CD14-positive monocyte (primary cell): Measurements from ENCODE around the gene RPS5. TPM values are rescaled to one million over a fixed set of nuclear protein-coding genes. Genes with fewer than 3 reads are reported as not detected.

Experiments used
- DNase-seq, 3 donors: peaks; one replicate each; pipeline ENCODE4 v3.0.0-alpha.2; 2011 to 2022
- H2AFZ ChIP-seq: 2 replicates; pipeline ENCODE4 v1.6.0; 2012; ENCODE audit warnings: mild to moderate bottlenecking, low read depth, low read length, inconsistent platforms; ENCODE audit not compliant: insufficient read depth, poor library complexity, severe bottlenecking
- H3K27ac ChIP-seq, 2 donors: 1 replicate in 1 of 2; 2 replicates in 1 of 2; pipeline ENCODE4 v1.5.1; 2012 to 2013; ENCODE audit warnings: low read length in 2 of 2, control low read depth in 1 of 2, inconsistent platforms in 1 of 2, low read depth in 1 of 2, mild to moderate bottlenecking in 1 of 2
- H3K27me3 ChIP-seq, 2 donors: one replicate each; pipeline versions ENCODE4 v1.6.0 to v1.6.1; 2011 to 2013; ENCODE audit warnings: low read length in 2 of 2; ENCODE audit not compliant: control insufficient read depth in 2 of 2, insufficient read depth in 2 of 2
- H3K36me3 ChIP-seq, 2 donors: replicated peaks in 1 of 2; 1 replicate in 1 of 2; 2 replicates in 1 of 2; pipeline versions ENCODE4 v1.5.1 to v1.6.1; 2012 to 2013; ENCODE audit warnings: low read length in 2 of 2, control low read depth in 1 of 2, inconsistent platforms in 1 of 2, mild to moderate bottlenecking in 1 of 2; ENCODE audit not compliant: insufficient read depth in 2 of 2, control insufficient read depth in 1 of 2
- H3K4me1 ChIP-seq, 2 donors: 1 replicate in 1 of 2; 2 replicates in 1 of 2; pipeline versions ENCODE4 v1.5.1 to v1.6.1; 2012 to 2013; ENCODE audit warnings: low read length in 2 of 2, control low read depth in 1 of 2, inconsistent platforms in 1 of 2, mild to moderate bottlenecking in 1 of 2, moderate library complexity in 1 of 2; ENCODE audit not compliant: insufficient read depth in 2 of 2, control insufficient read depth in 1 of 2
- H3K4me2 ChIP-seq: replicated peaks from 2 replicates; pipeline ENCODE3; 2012; ENCODE audit warnings: low read length, moderate library complexity, mild to moderate bottlenecking; ENCODE audit not compliant: poor library complexity, severe bottlenecking; ENCODE audit errors: extremely low read depth
- H3K4me3 ChIP-seq, 3 experiments: fragments of 200-600 bp in 1 of 3; sonication (generic) in 1 of 3; replicated peaks in 1 of 3; 1 replicate in 2 of 3; 2 replicates in 1 of 3; pipeline ENCODE4 v1.5.1; 2011 to 2013; ENCODE audit warnings: low read length in 3 of 3, mild to moderate bottlenecking in 3 of 3, control low read depth in 2 of 3, low read depth in 2 of 3, inconsistent platforms in 1 of 3, moderate library complexity in 1 of 3
- H3K79me2 ChIP-seq: 2 replicates; pipeline ENCODE4 v1.6.0; 2012; ENCODE audit warnings: mild to moderate bottlenecking, control low read depth, inconsistent platforms, low read length, moderate library complexity; ENCODE audit not compliant: insufficient read depth
- H3K9ac ChIP-seq: 2 replicates; pipeline ENCODE4 v1.6.0; 2017; ENCODE audit warnings: low read length, mild to moderate bottlenecking; ENCODE audit not compliant: insufficient read depth, poor library complexity, severe bottlenecking
- H3K9me3 ChIP-seq, 2 donors: replicated peaks in 1 of 2; 1 replicate in 1 of 2; 2 replicates in 1 of 2; pipeline versions ENCODE4 v1.5.1 to v1.6.1; 2012 to 2013; ENCODE audit warnings: low read length in 2 of 2, control low read depth in 1 of 2; ENCODE audit not compliant: control insufficient read depth in 1 of 2, insufficient read depth in 1 of 2
- H4K20me1 ChIP-seq: 2 replicates; pipeline ENCODE4 v1.6.0; 2012; ENCODE audit warnings: mild to moderate bottlenecking, low read length, control low read depth, moderate library complexity; ENCODE audit not compliant: insufficient read depth
- H3K27ac Mint-ChIP-seq, 7 donors: one replicate each; pipeline ENCODE4 v1.8.0; 2020; ENCODE audit warnings: mild to moderate bottlenecking in 7 of 7, mixed read lengths in 7 of 7, moderate library complexity in 6 of 7, inconsistent platforms in 2 of 7
- H3K27me3 Mint-ChIP-seq, 3 donors: one replicate each; pipeline ENCODE4 v1.8.0; 2021 to 2022; ENCODE audit warnings: low read depth in 3 of 3, mild to moderate bottlenecking in 3 of 3, mixed read lengths in 3 of 3, moderate library complexity in 3 of 3, inconsistent platforms in 1 of 3
- H3K36me3 Mint-ChIP-seq, 2 donors: one replicate each; pipeline ENCODE4 v1.8.0; 2020; ENCODE audit warnings: mixed read lengths in 2 of 2, inconsistent platforms in 1 of 2, mild to moderate bottlenecking in 1 of 2
- H3K4me1 Mint-ChIP-seq: one replicate; pipeline ENCODE4 v1.8.0; 2020; ENCODE audit warnings: mild to moderate bottlenecking, mixed read lengths
- H3K4me3 Mint-ChIP-seq, 2 donors: one replicate each; pipeline ENCODE4 v1.8.0; 2020; ENCODE audit warnings: mild to moderate bottlenecking in 2 of 2, mixed read lengths in 2 of 2, moderate library complexity in 1 of 2
- H3K9me3 Mint-ChIP-seq, 7 donors: one replicate each; pipeline ENCODE4 v1.8.0; 2020 to 2022; ENCODE audit warnings: mixed read lengths in 7 of 7, mild to moderate bottlenecking in 6 of 7, moderate library complexity in 6 of 7, inconsistent platforms in 2 of 7
- CTCF ChIP-seq: fragments of 200-600 bp; IDR thresholded peaks from one replicate; pipeline ENCODE4 v1.8.0; 2022; ENCODE audit warnings: antibody characterized with exemption, mild to moderate bottlenecking
- WGBS: methylation state at CpG from one replicate; pipeline ENCODE4 v1.1.5; 2013; ENCODE audit warnings: missing lambda C conversion rate; ENCODE audit not compliant: insufficient coverage; 5-methylcytosine and 5-hydroxymethylcytosine counted together
- intact Hi-C, 2 donors: fragments of 100-400 bp; cut with micrococcal nuclease; formaldehyde crosslinking; loops; one replicate each; pipeline versions ENCODE4 v1.15.0 to v1.15.1; 2023
- polyA plus RNA-seq, 3 donors: library from polyadenylated mRNA; depleted of rRNA in 1 of 3; unstranded in 2 of 3; stranded (reverse) in 1 of 3; fragments of 300-500 nt in 2 of 3; fragments of >200 nt in 1 of 3; fragmentation: Illumina TruSeq in 2 of 3; gene quantifications; 1 replicate in 2 of 3; 2 replicates in 1 of 3; pipeline ENCODE4 v1.2.3, GENCODE V29; 2012 to 2021

The RPS5 gene
- polyA plus RNA-seq, 3 donors, result 485 to 1,381 (median 580) TPM

GRCh38 chr19:58380662-58381459 lies 6.2 kb upstream of the RPS5 start, which contains the start of gene ZNF837:
TSS of gene ZNF837 (minus strand) at chr19:58381030. CDS start at chr19:58369332, 11,698 bp downstream.
- peak within 1 kb of the TSS; percentile 99 for H2AFZ ChIP-seq
- Mint-ChIP-seq H3K9me3 (peaks cover 0 to 3% (median 0%) of the 10 kb centered on the region in 7 donors), H3K27ac (peak within 1 kb of the TSS; percentile 78 to 98 (median 95)), H3K4me1 (peaks cover 28% of the 10 kb centered on the region), H3K27me3 (peaks cover 0 to 2% (median 0%) of the 10 kb centered on the region in 3 donors), H3K4me3 (peak within 1 kb of the TSS; percentile 82 to 92), H3K36me3 (peaks cover 0 to 3% of the 10 kb centered on the region in 2 donors)
- H3K27me3 ChIP-seq, result no peaks in the 10 kb centered on the region
- H3K4me1 ChIP-seq, result peaks cover 25 to 31% of the 10 kb centered on the region in 2 donors
- no peaks in the 10 kb centered on the region for H3K9me3 ChIP-seq
- no peaks in the 10 kb centered on the region for H4K20me1 ChIP-seq
- intact Hi-C loops, result loop anchor here (2.0 kb wide), 2 partner anchors 54 to 198 kb away; partner anchors contain the start of genes ZSCAN22 (in 2 of the 2) and ZNF274 (in 1 of the 2)
- H3K9ac ChIP-seq, result peak within 1 kb of the TSS; percentile 80
- WGBS, result under 1% methylated on average over 71 of the region's 83 CpGs
- H3K27ac ChIP-seq, result peak within 1 kb of the TSS; percentile 81 to 95
- H3K36me3 ChIP-seq, result no peaks in the 10 kb centered on the region
- TF ChIP-seq CTCF, result no peak
- H3K79me2 ChIP-seq, result no peaks in the 10 kb centered on the region
- peak within 1 kb of the TSS; percentile 95 for H3K4me2 ChIP-seq
- peak; percentile 99 to 100 (median 100) for DNase-seq
- H3K4me3 ChIP-seq, result peak within 1 kb of the TSS; percentile 54 to 86 (median 78)

GRCh38 chr19:58381460-58382212 lies 5.4 kb upstream of the RPS5 start:
- no peak for TF ChIP-seq CTCF
- peaks cover 0 to 2% (median 0%) of the 10 kb centered on the region in 3 donors for H3K27me3 Mint-ChIP-seq
- intact Hi-C loops, result loop anchor here (2.0 kb wide), 2 partner anchors 55 to 199 kb away; partner anchors contain the start of genes ZSCAN22 (in 2 of the 2) and ZNF274 (in 1 of the 2)
- H3K4me3 ChIP-seq, result peak overlapping the region; percentile 54 to 86 (median 78)
- H3K9me3 ChIP-seq, result no peaks in the 10 kb centered on the region
- H3K36me3 ChIP-seq, result no peaks in the 10 kb centered on the region
- H3K9ac ChIP-seq, result peak overlapping the region; percentile 80
- peaks cover 0 to 3% (median 0%) of the 10 kb centered on the region in 7 donors for H3K9me3 Mint-ChIP-seq
- no peaks in the 10 kb centered on the region for H3K27me3 ChIP-seq
- H3K4me1 ChIP-seq, result peaks cover 33 to 39% of the 10 kb centered on the region in 2 donors
- H3K79me2 ChIP-seq, result no peaks in the 10 kb centered on the region
- peak overlapping the region; percentile 81 to 95 for H3K27ac ChIP-seq
- no peaks in the 10 kb centered on the region for H4K20me1 ChIP-seq
- peak overlapping the region; percentile 78 to 98 (median 95) for H3K27ac Mint-ChIP-seq
- peak overlapping the region; percentile 99 for H2AFZ ChIP-seq
- peaks cover 32% of the 10 kb centered on the region for H3K4me1 Mint-ChIP-seq
- H3K4me3 Mint-ChIP-seq, result peak overlapping the region; percentile 82 to 90
- DNase-seq, result no peak
- 66% methylated on average over 12 of the region's 26 CpGs for WGBS
- H3K36me3 Mint-ChIP-seq, result peaks cover 0 to 3% of the 10 kb centered on the region in 2 donors
- H3K4me2 ChIP-seq, result peak overlapping the region; percentile 95
